ENCODE data around the gene MRGPRD. TPM values are rescaled to one million over a fixed set of nuclear protein-coding genes. Genes with fewer than 3 reads are reported as not detected.

Gene MRGPRD, protein sequence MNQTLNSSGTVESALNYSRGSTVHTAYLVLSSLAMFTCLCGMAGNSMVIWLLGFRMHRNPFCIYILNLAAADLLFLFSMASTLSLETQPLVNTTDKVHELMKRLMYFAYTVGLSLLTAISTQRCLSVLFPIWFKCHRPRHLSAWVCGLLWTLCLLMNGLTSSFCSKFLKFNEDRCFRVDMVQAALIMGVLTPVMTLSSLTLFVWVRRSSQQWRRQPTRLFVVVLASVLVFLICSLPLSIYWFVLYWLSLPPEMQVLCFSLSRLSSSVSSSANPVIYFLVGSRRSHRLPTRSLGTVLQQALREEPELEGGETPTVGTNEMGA
- total RNA-seq: not detected
- polyA plus RNA-seq: under 1 TPM in 1 of 4 donors, not detected in 3; 0.50 TPM

DNA sequence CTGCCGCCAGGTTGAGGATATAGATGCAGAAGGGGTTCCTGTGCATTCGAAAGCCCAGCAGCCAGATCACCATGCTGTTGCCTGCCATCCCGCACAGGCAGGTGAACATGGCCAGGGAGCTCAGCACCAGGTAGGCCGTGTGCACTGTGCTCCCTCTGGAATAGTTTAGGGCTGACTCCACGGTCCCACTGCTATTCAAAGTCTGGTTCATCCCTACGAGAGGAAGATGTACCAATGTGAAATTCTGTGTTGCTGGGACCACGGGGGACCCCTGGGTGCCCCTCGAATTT, at the start of gene MRGPRD:
TSS of gene MRGPRD (minus strand) at position 211 of the 290 bp plus-strand sequence. CDS start at position 211, 0 bp downstream.
- no peaks in the 10 kb centered on the region for H3K9me3 ChIP-seq (ENCODE audit: control insufficient read depth in 2 of 2, low read length in 2 of 2)

DNA sequence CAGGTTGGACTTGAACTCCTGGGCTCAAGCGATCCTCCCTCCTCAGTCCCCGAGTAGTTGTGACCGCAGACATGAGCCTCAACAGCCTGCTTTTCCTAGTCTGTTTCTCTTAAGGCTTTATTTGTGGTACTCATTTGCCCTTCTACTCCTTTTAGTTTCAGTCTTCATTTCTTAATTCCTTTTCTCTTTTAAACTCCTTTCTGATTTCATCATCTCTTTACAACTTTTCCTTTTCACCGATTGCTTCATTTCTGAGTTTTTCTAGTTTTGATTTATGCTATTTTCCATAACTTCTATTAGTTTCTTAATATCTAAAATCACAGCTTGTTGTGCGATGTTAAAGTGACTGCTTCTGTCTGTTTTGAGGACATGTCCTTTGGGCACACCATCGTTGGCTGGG, 49.5 kb upstream of the MRGPRD start:
- Mint-ChIP-seq H3K36me3 (no peaks in the 10 kb centered on the region), H3K9me3 (peaks cover 0 to 2% (median 0%) of the 10 kb centered on the region in 7 donors), H3K27me3 (peaks cover 5% of the 10 kb centered on the region), H3K4me3 (no peak overlapping the region), H3K4me1 (no peaks in the 10 kb centered on the region), H3K27ac (no peak overlapping the region)
- H3K27me3 ChIP-seq (ENCODE audit: control insufficient read depth, insufficient read depth, low read length): no peaks in the 10 kb centered on the region
- H3K9me3 ChIP-seq (ENCODE audit: control insufficient read depth in 2 of 2, low read length in 2 of 2): no peaks in the 10 kb centered on the region
- no peak for ATAC-seq (ENCODE audit: low read depth in 2 of 2)
- no peak for DNase-seq
- no peaks in the 10 kb centered on the region for H3K36me3 ChIP-seq (ENCODE audit: control insufficient read depth, insufficient read depth, low read length)
- H3K27ac ChIP-seq (ENCODE audit: insufficient read depth, low read length, poor library complexity, severe bottlenecking): no peak overlapping the region
- no peak overlapping the region for H3K4me3 ChIP-seq (ENCODE audit: low read depth, low read length)
- no peaks in the 10 kb centered on the region for H3K4me1 ChIP-seq (ENCODE audit: control insufficient read depth, insufficient read depth, low read length, poor library complexity, severe bottlenecking)

More for the DNA sequence above, at the start of gene MRGPRD:
- no peak within 1 kb of the TSS for H3K4me3 Mint-ChIP-seq
- no peak within 1 kb of the TSS for H3K27ac Mint-ChIP-seq
- H3K27me3 Mint-ChIP-seq: peaks cover 8% of the 10 kb centered on the region
- H3K36me3 Mint-ChIP-seq: no peaks in the 10 kb centered on the region
- H3K27me3 ChIP-seq (ENCODE audit: control insufficient read depth, insufficient read depth, low read length): no peaks in the 10 kb centered on the region
- H3K4me1 ChIP-seq (ENCODE audit: control insufficient read depth, insufficient read depth, low read length, poor library complexity, severe bottlenecking): no peaks in the 10 kb centered on the region
- H3K27ac ChIP-seq (ENCODE audit: insufficient read depth, low read length, poor library complexity, severe bottlenecking): no peak within 1 kb of the TSS
- H3K36me3 ChIP-seq (ENCODE audit: control insufficient read depth, insufficient read depth, low read length): no peaks in the 10 kb centered on the region
- H3K4me3 ChIP-seq (ENCODE audit: low read depth, low read length): no peak within 1 kb of the TSS
- DNase-seq: no peak
- ATAC-seq (ENCODE audit: low read depth in 2 of 2): no peak
- H3K9me3 Mint-ChIP-seq: peaks cover 0 to 13% (median 0%) of the 10 kb centered on the region in 7 donors
- no peaks in the 10 kb centered on the region for H3K4me1 Mint-ChIP-seq

DNA sequence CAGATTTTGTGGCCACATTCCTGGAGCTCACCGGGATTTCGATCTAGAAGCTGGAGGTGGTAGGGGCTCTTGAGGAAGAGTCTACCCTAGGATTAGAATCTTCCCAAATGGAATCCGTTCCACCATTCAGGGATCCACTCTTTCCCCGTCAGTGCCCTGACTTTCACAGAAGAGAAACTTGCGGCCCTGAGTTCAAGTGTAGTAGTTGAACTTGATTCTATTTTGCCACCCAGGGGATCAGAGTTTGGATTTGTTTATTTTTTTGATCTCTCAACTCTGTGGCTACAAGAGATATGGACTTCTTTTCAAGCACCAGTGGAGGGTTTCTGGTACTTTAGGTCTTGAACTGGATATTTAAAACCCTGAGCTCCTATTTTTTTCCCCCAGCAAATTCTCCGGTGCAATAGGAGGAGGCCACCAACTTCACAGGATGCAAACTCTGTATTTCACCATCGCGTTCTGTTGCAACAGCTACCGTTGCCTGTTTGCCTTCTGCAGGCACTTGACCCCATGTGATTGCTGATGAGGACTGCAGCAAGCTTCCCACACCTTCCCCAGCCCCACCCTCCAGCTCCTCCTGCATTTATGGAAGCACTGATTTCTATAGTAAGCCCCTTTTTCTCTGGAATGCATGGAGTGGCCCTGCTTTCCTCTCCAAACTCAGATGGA, 47.1 kb upstream of the MRGPRD start:
- H3K27ac ChIP-seq (ENCODE audit: insufficient read depth, low read length, poor library complexity, severe bottlenecking): no peak overlapping the region
- Mint-ChIP-seq H3K27me3 (peaks cover 5% of the 10 kb centered on the region), H3K4me1 (no peaks in the 10 kb centered on the region), H3K4me3 (no peak overlapping the region), H3K36me3 (no peaks in the 10 kb centered on the region), H3K27ac (no peak overlapping the region), H3K9me3 (no peaks in the 10 kb centered on the region)
- no peaks in the 10 kb centered on the region for H3K4me1 ChIP-seq (ENCODE audit: control insufficient read depth, insufficient read depth, low read length, poor library complexity, severe bottlenecking)
- no peaks in the 10 kb centered on the region for H3K36me3 ChIP-seq (ENCODE audit: control insufficient read depth, insufficient read depth, low read length)
- ATAC-seq (ENCODE audit: low read depth in 2 of 2) (no peak), DNase-seq (no peak)
- H3K9me3 ChIP-seq (ENCODE audit: control insufficient read depth in 2 of 2, low read length in 2 of 2): no peaks in the 10 kb centered on the region
- H3K27me3 ChIP-seq (ENCODE audit: control insufficient read depth, insufficient read depth, low read length): no peaks in the 10 kb centered on the region
- no peak overlapping the region for H3K4me3 ChIP-seq (ENCODE audit: low read depth, low read length)

DNA sequence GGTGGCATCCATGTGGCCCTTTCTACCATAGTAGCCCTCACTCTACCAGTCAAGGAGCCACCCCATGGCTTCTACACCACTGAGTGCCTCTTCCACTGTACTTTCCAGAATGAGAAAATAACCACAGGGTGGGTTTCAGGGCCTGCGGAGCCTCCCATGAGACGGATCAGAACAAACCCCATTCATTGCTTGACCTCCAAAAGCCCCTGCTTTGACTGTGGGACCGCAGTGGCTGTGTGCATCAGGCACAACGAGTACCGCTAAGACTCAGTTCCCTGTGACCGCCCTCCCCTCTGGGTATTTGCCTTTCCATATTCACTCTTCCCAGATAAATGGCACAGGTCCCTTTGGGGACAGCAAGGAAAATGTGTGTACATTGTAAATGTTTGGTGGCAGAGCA, 43.7 kb upstream of the MRGPRD start:
- Mint-ChIP-seq H3K4me3 (no peak overlapping the region), H3K36me3 (no peaks in the 10 kb centered on the region)
- no peak for ATAC-seq (ENCODE audit: low read depth in 2 of 2)

DNA sequence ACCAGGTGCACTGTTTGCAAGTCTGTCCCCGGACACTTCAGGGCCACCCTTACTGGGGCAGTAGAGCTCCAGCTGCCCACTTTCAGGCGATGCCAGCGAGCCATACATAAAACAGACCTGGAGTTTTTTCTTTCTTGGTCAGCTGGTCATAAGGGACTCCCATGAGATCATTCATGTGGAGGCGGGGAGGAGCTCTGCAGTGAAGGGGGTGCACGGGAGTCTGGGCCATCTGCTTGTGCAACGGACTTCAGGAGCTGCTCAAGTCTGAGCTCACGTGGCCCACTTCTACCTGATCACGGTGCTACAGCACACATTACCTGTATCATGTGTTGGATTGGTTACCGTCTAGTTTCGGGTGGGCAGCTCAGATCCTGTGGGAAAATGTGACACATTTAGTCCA, 41.5 kb upstream of the MRGPRD start:
- DNase-seq: no peak
- H3K4me3 Mint-ChIP-seq: no peak overlapping the region
- H3K27ac Mint-ChIP-seq: no peak overlapping the region
- Histone ChIP-seq H3K36me3 (ENCODE audit: control insufficient read depth, insufficient read depth, low read length) (no peaks in the 10 kb centered on the region), H3K4me3 (ENCODE audit: low read depth, low read length) (no peak overlapping the region), H3K4me1 (ENCODE audit: control insufficient read depth, insufficient read depth, low read length, poor library complexity, severe bottlenecking) (no peaks in the 10 kb centered on the region), H3K27me3 (ENCODE audit: control insufficient read depth, insufficient read depth, low read length) (no peaks in the 10 kb centered on the region), H3K27ac (ENCODE audit: insufficient read depth, low read length, poor library complexity, severe bottlenecking) (no peak overlapping the region), H3K9me3 (ENCODE audit: control insufficient read depth in 2 of 2, low read length in 2 of 2) (no peaks in the 10 kb centered on the region)
- no peak for ATAC-seq (ENCODE audit: low read depth in 2 of 2)
- no peaks in the 10 kb centered on the region for H3K9me3 Mint-ChIP-seq
- no peaks in the 10 kb centered on the region for H3K36me3 Mint-ChIP-seq
- no peaks in the 10 kb centered on the region for H3K4me1 Mint-ChIP-seq
- no peaks in the 10 kb centered on the region for H3K27me3 Mint-ChIP-seq

More for the DNA sequence above, 43.7 kb upstream of the MRGPRD start:
- DNase-seq: no peak
- Mint-ChIP-seq H3K27ac (no peak overlapping the region), H3K4me1 (no peaks in the 10 kb centered on the region), H3K27me3 (no peaks in the 10 kb centered on the region), H3K9me3 (no peaks in the 10 kb centered on the region)
- Histone ChIP-seq H3K9me3 (ENCODE audit: control insufficient read depth in 2 of 2, low read length in 2 of 2) (no peaks in the 10 kb centered on the region), H3K27me3 (ENCODE audit: control insufficient read depth, insufficient read depth, low read length) (no peaks in the 10 kb centered on the region), H3K4me1 (ENCODE audit: control insufficient read depth, insufficient read depth, low read length, poor library complexity, severe bottlenecking) (no peaks in the 10 kb centered on the region), H3K27ac (ENCODE audit: insufficient read depth, low read length, poor library complexity, severe bottlenecking) (no peak overlapping the region), H3K4me3 (ENCODE audit: low read depth, low read length) (no peak overlapping the region), H3K36me3 (ENCODE audit: control insufficient read depth, insufficient read depth, low read length) (no peaks in the 10 kb centered on the region)

DNA sequence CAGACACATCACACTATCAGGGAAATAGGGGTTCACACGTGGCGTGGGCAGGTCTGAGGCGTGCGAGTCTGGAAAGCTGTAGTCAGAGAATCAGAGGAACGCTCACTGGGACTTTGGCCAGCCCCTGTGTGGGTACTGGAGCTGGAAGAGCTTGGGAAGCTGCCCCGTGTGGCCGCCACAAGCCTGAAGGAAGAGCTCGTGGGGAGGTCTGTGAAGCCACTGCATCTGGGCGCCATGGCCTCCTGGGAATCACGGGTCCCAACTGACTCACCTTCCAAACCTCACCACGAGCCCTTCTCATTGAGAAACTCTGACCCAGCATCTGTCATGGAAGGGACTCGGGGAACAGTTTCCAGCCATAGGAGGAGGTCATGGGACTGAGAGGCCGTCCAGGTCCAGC, 38.1 kb upstream of the MRGPRD start:
- no peak overlapping the region for H3K27ac ChIP-seq (ENCODE audit: insufficient read depth, low read length, poor library complexity, severe bottlenecking)
- H3K36me3 ChIP-seq (ENCODE audit: control insufficient read depth, insufficient read depth, low read length): no peaks in the 10 kb centered on the region
- Mint-ChIP-seq H3K9me3 (no peaks in the 10 kb centered on the region), H3K36me3 (no peaks in the 10 kb centered on the region), H3K4me1 (no peaks in the 10 kb centered on the region), H3K27me3 (no peaks in the 10 kb centered on the region), H3K27ac (peak overlapping the region in 1 of 3 donors; percentile 20), H3K4me3 (no peak overlapping the region)
- no peak for DNase-seq
- H3K4me1 ChIP-seq (ENCODE audit: control insufficient read depth, insufficient read depth, low read length, poor library complexity, severe bottlenecking): no peaks in the 10 kb centered on the region
- H3K9me3 ChIP-seq (ENCODE audit: control insufficient read depth in 2 of 2, low read length in 2 of 2): no peaks in the 10 kb centered on the region
- no peak overlapping the region for H3K4me3 ChIP-seq (ENCODE audit: low read depth, low read length)
- H3K27me3 ChIP-seq (ENCODE audit: control insufficient read depth, insufficient read depth, low read length): no peaks in the 10 kb centered on the region
- ATAC-seq (ENCODE audit: low read depth in 2 of 2): no peak

DNA sequence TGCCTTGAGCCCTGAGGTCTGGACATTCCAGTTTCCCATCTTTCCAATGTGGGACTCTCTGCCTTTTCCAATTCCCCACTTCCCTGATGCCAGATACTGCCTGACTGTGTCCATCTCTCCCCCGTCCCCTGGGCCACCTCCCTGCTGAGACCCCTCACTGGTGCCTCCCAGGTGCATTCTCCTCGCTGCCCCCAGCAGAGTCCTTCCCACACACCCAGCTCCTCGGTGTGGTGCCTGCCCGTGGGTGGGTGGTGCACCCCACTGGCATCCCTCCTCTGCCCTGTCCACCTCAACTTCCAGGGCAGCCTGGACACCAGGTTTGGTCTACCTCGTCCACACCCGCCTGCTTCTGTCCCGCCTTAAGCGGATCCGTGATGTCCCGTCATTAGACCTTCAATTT, 37.2 kb upstream of the MRGPRD start:
- no peaks in the 10 kb centered on the region for H3K4me1 Mint-ChIP-seq
- DNase-seq: no peak
- no peak overlapping the region for H3K27ac Mint-ChIP-seq

More for the DNA sequence above, 37.2 kb upstream of the MRGPRD start:
- Histone ChIP-seq H3K4me1 (ENCODE audit: control insufficient read depth, insufficient read depth, low read length, poor library complexity, severe bottlenecking) (no peaks in the 10 kb centered on the region), H3K36me3 (ENCODE audit: control insufficient read depth, insufficient read depth, low read length) (no peaks in the 10 kb centered on the region), H3K27me3 (ENCODE audit: control insufficient read depth, insufficient read depth, low read length) (no peaks in the 10 kb centered on the region), H3K27ac (ENCODE audit: insufficient read depth, low read length, poor library complexity, severe bottlenecking) (no peak overlapping the region), H3K9me3 (ENCODE audit: control insufficient read depth in 2 of 2, low read length in 2 of 2) (no peaks in the 10 kb centered on the region), H3K4me3 (ENCODE audit: low read depth, low read length) (no peak overlapping the region)
- Mint-ChIP-seq H3K36me3 (no peaks in the 10 kb centered on the region), H3K9me3 (no peaks in the 10 kb centered on the region), H3K27me3 (no peaks in the 10 kb centered on the region), H3K4me3 (no peak overlapping the region)
- no peak for ATAC-seq (ENCODE audit: low read depth in 2 of 2)

All from CD4-positive, CD25-positive, alpha-beta regulatory T cell (primary cell).